Endothelial cell of umbilical vein (primary cell): ENCODE data around the gene EBF4. TPM values are rescaled to one million over a fixed set of nuclear protein-coding genes. Genes with fewer than 3 reads are reported as not detected.

ENCODE experiments used
- BruUV-seq: library from RNA; stranded (reverse); fragments of 400-500 nt; replicated peaks from 2 replicates; lab custom pipeline; 2021; lab: Mats Ljungman, UMichigan
- CTCF ChIA-PET: fragments of 300-600, 350-600 bp; sonication (Branson Sonifier 250); formaldehyde crosslinking; loops from one replicate; lab custom pipeline; 2021; ENCODE audit warnings: antibody characterized with exemption, inconsistent platforms; lab: Charles Lee
- POLR2A ChIA-PET: fragments of 300-600, 350-600 bp; sonication (Branson Sonifier 250); formaldehyde crosslinking; loops from one replicate; lab custom pipeline; 2021; ENCODE audit warnings: antibody characterized with exemption, inconsistent platforms; lab: Charles Lee
- DNase-seq: peaks from one replicate; pipeline ENCODE4 v3.0.0-alpha.2; 2011; ENCODE audit warnings: low read depth, low spot score
- FAIRE-seq: peaks from 2 replicates; lab custom pipeline; 2011; peaks lifted over from hg19 to GRCh38; lab: Jason Lieb, UNC
- H2AFZ ChIP-seq: 2 replicates; pipeline ENCODE4 v1.6.0; 2012; ENCODE audit warnings: low read depth, low read length, control low read depth, inconsistent platforms
- H3K27ac ChIP-seq: 2 replicates; pipeline ENCODE4 v1.5.1; 2011; ENCODE audit warnings: low read depth, mild to moderate bottlenecking, control low read depth, low read length, moderate library complexity; ENCODE audit not compliant: insufficient read depth
- H3K27me3 ChIP-seq, 2 experiments: 2 replicates each; pipeline versions ENCODE4 v1.6.0 to v1.6.1; 2011; ENCODE audit warnings: low read length in 2 of 2, mixed read lengths in 1 of 2; ENCODE audit not compliant: control insufficient read depth in 2 of 2, insufficient read depth in 2 of 2
- H3K36me3 ChIP-seq, 2 experiments: 2 replicates in 1 of 2; 3 replicates in 1 of 2; pipeline ENCODE4 v1.5.1; 2011; ENCODE audit warnings: low read length in 2 of 2, mild to moderate bottlenecking in 1 of 2, moderate library complexity in 1 of 2; ENCODE audit not compliant: control insufficient read depth in 2 of 2, insufficient read depth in 2 of 2; ENCODE audit errors: extremely low read depth in 1 of 2
- H3K4me1 ChIP-seq: 3 replicates; pipeline ENCODE4 v1.5.1; 2011; ENCODE audit warnings: mild to moderate bottlenecking, low read length; ENCODE audit not compliant: control insufficient read depth, insufficient read depth; ENCODE audit errors: extremely low read depth
- H3K4me2 ChIP-seq: 2 replicates; pipeline ENCODE4 v1.6.1; 2011; ENCODE audit warnings: low read length, control low read depth, mixed read lengths; ENCODE audit not compliant: insufficient read depth
- H3K4me3 ChIP-seq, 3 experiments: fragments of 200-600 bp in 1 of 3; sonication (generic), shearing (Covaris generic) in 1 of 3; replicated peaks in 1 of 3; 2 replicates each; pipeline ENCODE4 v1.5.1; 2011 to 2016; ENCODE audit warnings: control low read depth in 3 of 3, low read length in 3 of 3, mild to moderate bottlenecking in 2 of 3, inconsistent platforms in 1 of 3, low read depth in 1 of 3, moderate library complexity in 1 of 3; ENCODE audit not compliant: insufficient read depth in 1 of 3
- H3K79me2 ChIP-seq: 2 replicates; pipeline ENCODE4 v1.6.0; 2012; ENCODE audit warnings: low read length, inconsistent platforms; ENCODE audit not compliant: control insufficient read depth, insufficient read depth
- H3K9ac ChIP-seq: replicated peaks from 2 replicates; pipeline ENCODE3; 2011; ENCODE audit warnings: low read length, control low read depth; ENCODE audit not compliant: insufficient read depth; ENCODE audit errors: extremely low read depth
- H3K9me1 ChIP-seq: replicated peaks from 3 replicates; pipeline ENCODE4 v1.6.0; 2011; ENCODE audit warnings: mild to moderate bottlenecking, low read length; ENCODE audit not compliant: control insufficient read depth, insufficient read depth; ENCODE audit errors: extremely low read depth
- H3K9me3 ChIP-seq: replicated peaks from 2 replicates; pipeline ENCODE4 v1.5.1; 2012; ENCODE audit warnings: low read length, inconsistent platforms; ENCODE audit not compliant: control insufficient read depth, insufficient read depth
- H4K20me1 ChIP-seq: replicated peaks from 2 replicates; pipeline ENCODE3; 2011; ENCODE audit warnings: mild to moderate bottlenecking, low read length; ENCODE audit not compliant: control insufficient read depth, insufficient read depth; ENCODE audit errors: extremely low read depth
- EZH2 ChIP-seq: IDR thresholded peaks from 2 replicates; pipeline ENCODE4 v1.6.1; 2012; ENCODE audit warnings: borderline replicate concordance, low read depth, mild to moderate bottlenecking, moderate library complexity, low read length, inconsistent platforms; ENCODE audit not compliant: severe bottlenecking
- FOS ChIP-seq: IDR thresholded peaks from 2 replicates; pipeline ENCODE4 v1.6.1; 2011; ENCODE audit warnings: mild to moderate bottlenecking, low read length, moderate library complexity, borderline replicate concordance; ENCODE audit not compliant: insufficient read depth
- GATA2 ChIP-seq: IDR thresholded peaks from 2 replicates; pipeline ENCODE4 v1.7.0; 2011; ENCODE audit warnings: low read depth, mild to moderate bottlenecking, moderate library complexity, mixed read lengths, low read length; ENCODE audit not compliant: insufficient read length, insufficient read depth
- JUN ChIP-seq: IDR thresholded peaks from 2 replicates; pipeline ENCODE4 v1.6.1; 2011; ENCODE audit warnings: borderline replicate concordance, low read depth; ENCODE audit not compliant: insufficient read length, insufficient read depth
- MYC ChIP-seq: IDR thresholded peaks from one replicate; pipeline ENCODE4 v1.6.1; 2011; ENCODE audit warnings: mild to moderate bottlenecking, low read depth, low read length
- POLR2A ChIP-seq: IDR thresholded peaks from 2 replicates; pipeline ENCODE4 v1.6.1; 2012; ENCODE audit warnings: low read depth, mild to moderate bottlenecking, control low read depth, low read length
- POLR2AphosphoS5 ChIP-seq: IDR thresholded peaks from 2 replicates; pipeline ENCODE4 v1.6.1; 2012; ENCODE audit warnings: low read depth, mild to moderate bottlenecking, control low read depth, low read length, moderate library complexity; ENCODE audit not compliant: insufficient read depth
- dilution Hi-C: fragments of 300-500 bp; cut with MboI; formaldehyde crosslinking; loops from one replicate; pipeline ENCODE4 v1.15.0; 2019; ENCODE audit warnings: low sequenced_read_pairs; ENCODE audit not compliant: extremely low pct_ligation_motif_present
- intact Hi-C: fragments of 100-400 bp; cut with micrococcal nuclease; formaldehyde crosslinking; loops from one replicate; pipeline ENCODE4 v1.10.0; 2022
- polyA plus RNA-seq, 4 experiments: library from polyadenylated mRNA; depleted of rRNA in 3 of 4; stranded (reverse) in 3 of 4; unstranded in 1 of 4; fragments of >200 nt; gene quantifications; 2 replicates each; pipeline versions ENCODE4 v1.2.1 to v1.2.3, GENCODE V29; 2011 to 2012; ENCODE audit warnings: missing spikeins in 1 of 4
- total RNA-seq: library from RNA; stranded (reverse); gene quantifications from 2 replicates; pipeline ENCODE4 v1.2.3, GENCODE V29; 2021
- TF ChIP-seq, protein P1 (sequence below), 2 donors: IDR thresholded peaks; 1 replicate in 1 of 2; 2 replicates in 1 of 2; pipeline ENCODE4 v1.5.1; 2011; ENCODE audit warnings: low read length in 2 of 2, mild to moderate bottlenecking in 2 of 2, moderate library complexity in 2 of 2, control low read depth in 1 of 2, inconsistent platforms in 1 of 2, low read depth in 1 of 2; ENCODE audit not compliant: insufficient read depth in 1 of 2; ENCODE audit errors: extremely low read depth in 1 of 2
- TF ChIP-seq, protein P2 (sequence below): IDR thresholded peaks from 2 replicates; pipeline ENCODE4 v1.6.1; 2011; ENCODE audit not compliant: insufficient read depth, insufficient read length

EBF4 gene
- total and polyA plus RNA-seq, 2 donors (not counting 3 experiments of a cell fraction or from before 2014, with no cell fraction given), result 2.7 to 3.4 TPM

DNA sequence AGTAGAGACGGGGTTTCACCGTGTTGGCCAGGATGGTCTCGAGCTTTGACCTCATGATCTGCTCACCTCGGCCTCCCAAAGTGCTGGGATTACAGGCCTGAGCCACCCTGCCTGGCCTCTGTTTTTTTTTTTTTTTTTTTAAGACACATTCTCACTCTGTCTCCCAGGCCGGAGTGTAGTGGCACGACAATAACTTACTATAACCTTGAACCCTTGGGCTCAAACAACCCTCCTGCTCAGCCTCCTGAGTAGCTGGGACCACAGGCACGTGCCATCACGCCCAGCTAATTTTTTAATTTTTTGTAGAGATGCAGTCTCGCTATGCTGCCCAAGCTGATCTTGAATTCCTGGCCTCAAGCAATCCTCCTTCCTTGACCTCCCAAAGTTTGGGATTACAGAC is 81.2 kb downstream of the EBF4 start:
- no TSS peak for BruUV-seq
- DNase-seq (no peak), FAIRE-seq (no peak)
- dilution Hi-C loops (no loop called here), intact Hi-C loops (no loop called here)
- no peaks in the 10 kb centered on the region for H3K9me3 ChIP-seq
- no peak overlapping the region for H3K27ac ChIP-seq
- no peak overlapping the region for H3K4me2 ChIP-seq
- ChIA-PET POLR2A (no interaction called here), CTCF (interaction anchor here (1.6 kb wide), 2 partner anchors 11 to 18 kb away, joined by 4 read pairs; no protein-coding TSS in a partner anchor)
- H3K79me2 ChIP-seq, result no peaks in the 10 kb centered on the region
- peaks cover 0 to 2% of the 10 kb centered on the region in 2 experiments for H3K27me3 ChIP-seq
- H3K4me1 ChIP-seq, result peaks cover 6% of the 10 kb centered on the region
- H3K9ac ChIP-seq, result no peak overlapping the region
- TF ChIP-seq EZH2 (no peak), POLR2AphosphoS5 (no peak), FOS (no peak), MYC (no peak), GATA2 (no peak), JUN (no peak), POLR2A (no peak)
- TF ChIP-seq, protein P1, sequence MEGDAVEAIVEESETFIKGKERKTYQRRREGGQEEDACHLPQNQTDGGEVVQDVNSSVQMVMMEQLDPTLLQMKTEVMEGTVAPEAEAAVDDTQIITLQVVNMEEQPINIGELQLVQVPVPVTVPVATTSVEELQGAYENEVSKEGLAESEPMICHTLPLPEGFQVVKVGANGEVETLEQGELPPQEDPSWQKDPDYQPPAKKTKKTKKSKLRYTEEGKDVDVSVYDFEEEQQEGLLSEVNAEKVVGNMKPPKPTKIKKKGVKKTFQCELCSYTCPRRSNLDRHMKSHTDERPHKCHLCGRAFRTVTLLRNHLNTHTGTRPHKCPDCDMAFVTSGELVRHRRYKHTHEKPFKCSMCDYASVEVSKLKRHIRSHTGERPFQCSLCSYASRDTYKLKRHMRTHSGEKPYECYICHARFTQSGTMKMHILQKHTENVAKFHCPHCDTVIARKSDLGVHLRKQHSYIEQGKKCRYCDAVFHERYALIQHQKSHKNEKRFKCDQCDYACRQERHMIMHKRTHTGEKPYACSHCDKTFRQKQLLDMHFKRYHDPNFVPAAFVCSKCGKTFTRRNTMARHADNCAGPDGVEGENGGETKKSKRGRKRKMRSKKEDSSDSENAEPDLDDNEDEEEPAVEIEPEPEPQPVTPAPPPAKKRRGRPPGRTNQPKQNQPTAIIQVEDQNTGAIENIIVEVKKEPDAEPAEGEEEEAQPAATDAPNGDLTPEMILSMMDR (IDR thresholded peaks at IDR 0.05; ENCODE audit: extremely low read depth in 1 of 2, insufficient read depth in 1 of 2, low read depth in 1 of 2, low read length in 2 of 2), result no peak
- TF ChIP-seq, protein P2, sequence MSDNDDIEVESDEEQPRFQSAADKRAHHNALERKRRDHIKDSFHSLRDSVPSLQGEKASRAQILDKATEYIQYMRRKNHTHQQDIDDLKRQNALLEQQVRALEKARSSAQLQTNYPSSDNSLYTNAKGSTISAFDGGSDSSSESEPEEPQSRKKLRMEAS, result no peak
- H3K4me3 ChIP-seq, result no peak overlapping the region
- no peaks in the 10 kb centered on the region for H3K36me3 ChIP-seq
- H4K20me1 ChIP-seq, result no peaks in the 10 kb centered on the region
- H3K9me1 ChIP-seq, result no peaks in the 10 kb centered on the region
- H2AFZ ChIP-seq, result no peak overlapping the region
